H1 (cell line): ENCODE results near the gene OPCML. TPM values are rescaled to one million over a fixed set of nuclear protein-coding genes. Genes with fewer than 3 reads are reported as not detected.

ENCODE experiments used
- CTCF ChIA-PET: fragments of 300-600 bp; sonication (Branson Sonifier 250); formaldehyde crosslinking; loops from one replicate; lab custom pipeline; 2021; ENCODE audit not compliant: partially characterized antibody; lab: Charles Lee
- POLR2A ChIA-PET: fragments of 300-600 bp; sonication (Branson Sonifier 250); formaldehyde crosslinking; loops from one replicate; lab custom pipeline; 2021; ENCODE audit warnings: inconsistent platforms; ENCODE audit not compliant: partially characterized antibody; lab: Charles Lee
- DNase-seq, 2 experiments: peaks; one replicate each; pipeline versions ENCODE4 v3.0.0 to v3.0.0-alpha.2; 2010 to 2022; ENCODE audit warnings: low spot score in 2 of 2, low read depth in 1 of 2, mixed read lengths in 1 of 2
- FAIRE-seq: peaks from 2 replicates; lab custom pipeline; 2011; peaks lifted over from hg19 to GRCh38; lab: Jason Lieb, UNC
- H2AFZ ChIP-seq: 2 replicates; pipeline ENCODE4 v1.8.1; 2012; ENCODE audit warnings: low read length, inconsistent platforms
- H2AK5ac ChIP-seq: 2 replicates; pipeline ENCODE4 v1.6.1; 2013; ENCODE audit warnings: low read depth, low read length
- H2BK120ac ChIP-seq: replicated peaks from 2 replicates; pipeline ENCODE3; 2013; ENCODE audit warnings: low read depth, low read length, inconsistent platforms
- H2BK12ac ChIP-seq: 2 replicates; pipeline ENCODE4 v1.6.1; 2013; ENCODE audit warnings: low read depth, low read length
- H2BK15ac ChIP-seq: 2 replicates; pipeline ENCODE4 v1.6.1; 2013; ENCODE audit warnings: low read length
- H2BK20ac ChIP-seq: 2 replicates; pipeline ENCODE4 v1.6.1; 2013; ENCODE audit warnings: low read length
- H2BK5ac ChIP-seq: 2 replicates; pipeline ENCODE4 v1.6.1; 2013; ENCODE audit warnings: low read depth, low read length
- H3K14ac ChIP-seq: 2 replicates; pipeline ENCODE4 v1.6.1; 2013; ENCODE audit warnings: inconsistent platforms; ENCODE audit not compliant: insufficient read length
- H3K18ac ChIP-seq: 2 replicates; pipeline ENCODE4 v1.6.1; 2013; ENCODE audit warnings: low read length; ENCODE audit errors: extremely low read depth
- H3K23ac ChIP-seq: 2 replicates; pipeline ENCODE4 v1.6.1; 2013; ENCODE audit warnings: inconsistent platforms; ENCODE audit not compliant: insufficient read length
- H3K23me2 ChIP-seq: 2 replicates; pipeline ENCODE4 v1.6.1; 2013; ENCODE audit warnings: low read depth, low read length
- H3K27ac ChIP-seq: 2 replicates; pipeline ENCODE4 v1.6.1; 2011; ENCODE audit warnings: low read depth, low read length, inconsistent platforms
- H3K27me3 ChIP-seq, 4 experiments: replicated peaks in 1 of 4; 1 replicate in 1 of 4; 2 replicates in 3 of 4; pipeline versions ENCODE4 v1.6.1 to v1.8.1; 2011 to 2013; ENCODE audit warnings: low read length in 3 of 4, mild to moderate bottlenecking in 3 of 4, inconsistent platforms in 2 of 4, mixed read lengths in 2 of 4, moderate library complexity in 1 of 4; ENCODE audit not compliant: control insufficient read depth in 3 of 4, insufficient read depth in 3 of 4; ENCODE audit errors: extremely low read depth in 1 of 4
- H3K36me3 ChIP-seq, 4 experiments: 2 replicates each; pipeline versions ENCODE4 v1.6.1 to v1.8.1; 2011 to 2013; ENCODE audit warnings: mild to moderate bottlenecking in 4 of 4, low read length in 3 of 4, moderate library complexity in 2 of 4, control low read depth in 1 of 4, inconsistent platforms in 1 of 4; ENCODE audit not compliant: insufficient read depth in 4 of 4, control insufficient read depth in 2 of 4
- H3K4ac ChIP-seq: replicated peaks from 2 replicates; pipeline ENCODE3; 2013; ENCODE audit warnings: low read length, low read depth, mixed read lengths, inconsistent platforms; ENCODE audit not compliant: insufficient read length
- H3K4me1 ChIP-seq, 4 experiments: replicated peaks in 1 of 4; 1 replicate in 1 of 4; 2 replicates in 3 of 4; pipeline versions ENCODE4 v1.6.1 to v1.8.1; 2011 to 2013; ENCODE audit warnings: low read length in 3 of 4, inconsistent platforms in 2 of 4, mixed read lengths in 1 of 4; ENCODE audit not compliant: insufficient read depth in 4 of 4, control insufficient read depth in 3 of 4
- H3K4me2 ChIP-seq, 2 experiments: 2 replicates each; pipeline versions ENCODE4 v1.6.1 to v1.8.1; 2011 to 2013; ENCODE audit warnings: low read depth in 2 of 2, low read length in 2 of 2, control low read depth in 1 of 2, inconsistent platforms in 1 of 2, mild to moderate bottlenecking in 1 of 2; ENCODE audit not compliant: insufficient read depth in 1 of 2
- H3K4me3 ChIP-seq, 4 experiments: fragments of 200-600, 300-600 bp in 1 of 4; sonication (generic), shearing (Covaris generic), sonication (Bioruptor Twin) in 1 of 4; 2 replicates each; pipeline versions ENCODE4 v1.5.1 to v1.8.1; 2011 to 2016; ENCODE audit warnings: low read length in 4 of 4, low read depth in 3 of 4, control low read depth in 2 of 4, inconsistent platforms in 2 of 4, mild to moderate bottlenecking in 2 of 4, mixed read lengths in 1 of 4, moderate library complexity in 1 of 4; ENCODE audit not compliant: insufficient read depth in 2 of 4; ENCODE audit errors: extremely low read depth in 1 of 4
- H3K56ac ChIP-seq: replicated peaks from 2 replicates; pipeline ENCODE3; 2013; ENCODE audit warnings: low read depth, mild to moderate bottlenecking, mixed read lengths, low read length, inconsistent platforms; ENCODE audit not compliant: insufficient read length
- H3K79me1 ChIP-seq: 2 replicates; pipeline ENCODE4 v1.6.1; 2013; ENCODE audit warnings: low read depth, low read length, control low read depth
- H3K79me2 ChIP-seq, 2 experiments: 2 replicates each; pipeline versions ENCODE4 v1.6.1 to v1.8.1; 2012 to 2013; ENCODE audit warnings: low read length in 2 of 2, mild to moderate bottlenecking in 2 of 2, inconsistent platforms in 1 of 2; ENCODE audit not compliant: insufficient read depth in 2 of 2, control insufficient read depth in 1 of 2
- H3K9ac ChIP-seq, 4 experiments: replicated peaks in 1 of 4; 1 replicate in 1 of 4; 2 replicates in 3 of 4; pipeline versions ENCODE4 v1.6.1 to v1.8.1; 2011 to 2013; ENCODE audit warnings: low read depth in 3 of 4, low read length in 3 of 4, control low read depth in 2 of 4, mild to moderate bottlenecking in 2 of 4, moderate library complexity in 2 of 4, inconsistent platforms in 1 of 4; ENCODE audit errors: extremely low read depth in 1 of 4
- H3K9me3 ChIP-seq, 2 experiments: 2 replicates each; pipeline versions ENCODE4 v1.6.1 to v1.8.1; 2012 to 2013; ENCODE audit warnings: mild to moderate bottlenecking in 2 of 2, moderate library complexity in 2 of 2, control low read depth in 1 of 2, inconsistent platforms in 1 of 2, low read depth in 1 of 2, low read length in 1 of 2, mixed read lengths in 1 of 2; ENCODE audit not compliant: insufficient read depth in 2 of 2
- H4K20me1 ChIP-seq, 2 experiments: replicated peaks in 1 of 2; 2 replicates each; pipeline versions ENCODE3 to v1.8.1; 2011 to 2013; ENCODE audit warnings: inconsistent platforms in 2 of 2, low read length in 2 of 2, mild to moderate bottlenecking in 1 of 2; ENCODE audit not compliant: insufficient read depth in 2 of 2, control insufficient read depth in 1 of 2
- H4K5ac ChIP-seq: 2 replicates; pipeline ENCODE4 v1.6.1; 2013; ENCODE audit warnings: low read length, low read depth, mixed read lengths, inconsistent platforms; ENCODE audit not compliant: insufficient read length
- H4K8ac ChIP-seq: 2 replicates; pipeline ENCODE4 v1.8.0; 2013; ENCODE audit warnings: mild to moderate bottlenecking, moderate library complexity, low read length, inconsistent platforms; ENCODE audit not compliant: insufficient read depth; ENCODE audit errors: extremely low read depth
- H4K91ac ChIP-seq: replicated peaks from 2 replicates; pipeline ENCODE3; 2013; ENCODE audit warnings: low read length, mixed read lengths, inconsistent platforms; ENCODE audit not compliant: insufficient read length
- CTBP2 ChIP-seq: IDR thresholded peaks from 2 replicates; pipeline ENCODE4 v1.7.0; 2011; ENCODE audit warnings: borderline replicate concordance, mild to moderate bottlenecking, moderate library complexity, mixed read lengths, low read length; ENCODE audit not compliant: insufficient read depth, insufficient read length
- SAP30 ChIP-seq: fragments of 300-600 bp; sonication (generic); IDR thresholded peaks from 2 replicates; pipeline ENCODE4 v1.7.1; 2012; ENCODE audit warnings: low read length, moderate library complexity, mild to moderate bottlenecking, inconsistent platforms; ENCODE audit not compliant: insufficient read depth, insufficient replicate concordance
- WGBS, 2 experiments: shearing (Covaris generic) in 1 of 2; methylation state at CpG; one replicate each; pipeline versions ENCODE4 v1.1.6 to v1.1.7; 2013 to 2015; ENCODE audit warnings: low lambda C conversion rate in 2 of 2, mixed read lengths in 2 of 2, inconsistent platforms in 1 of 2, low coverage in 1 of 2, missing lambda C conversion rate in 1 of 2; ENCODE audit not compliant: insufficient replicate concordance in 2 of 2, insufficient coverage in 1 of 2, insufficient read length in 1 of 2; ENCODE audit errors: extremely low coverage in 1 of 2, missing lambda C conversion rate in 1 of 2; 5-methylcytosine and 5-hydroxymethylcytosine counted together
- polyA plus RNA-seq, 7 experiments: library from polyadenylated mRNA; depleted of rRNA in 3 of 7; stranded (reverse) in 5 of 7; unstranded in 2 of 7; fragments of >200 nt in 5 of 7; fragments of 200-250 nt in 2 of 7; gene quantifications; 1 replicate in 5 of 7; 2 replicates in 1 of 7; 4 replicates in 1 of 7; pipeline versions ENCODE4 v1.2.1 to v1.2.3, GENCODE V29; 2011 to 2013; ENCODE audit warnings: missing spikeins in 2 of 7, mixed read lengths in 2 of 7
- total RNA-seq: library from RNA; stranded (reverse); fragmentation: NEBNext Ultra II Directional; extraction: Animal tissue kit (Norgen Biotek cat#: 25700); gene quantifications from 2 replicates; pipeline ENCODE4 v1.2.1, GENCODE V29; 2021

The OPCML gene
- total and polyA plus RNA-seq, 2 of the 8 experiments (the other 6 are each of a cell fraction or from before 2014, with no cell fraction given): 2.3 to 3.1 TPM

GRCh38 chr11:132535830-132536229, 996.5 kb downstream of the OPCML start:
- no peak overlapping the region for H3K14ac ChIP-seq
- H2AFZ ChIP-seq: no peak overlapping the region
- DNase-seq (no peak), FAIRE-seq (no peak)
- H3K4me3 ChIP-seq: no peak overlapping the region
- ChIA-PET CTCF (interaction anchor here (0.7 to 0.9 kb wide), 2 partner anchors 109 to 405 kb away, joined by 3 to 4 read pairs; no protein-coding TSS in a partner anchor), POLR2A (no interaction called here)
- no peaks in the 10 kb centered on the region for H3K79me1 ChIP-seq
- H2BK120ac ChIP-seq: no peak overlapping the region
- WGBS, 2 experiments: 44% methylated on average over 2 of the region's 2 CpGs; no CpG with 5 or more reads in 1 of the 2 experiments
- H2AK5ac ChIP-seq: no peak overlapping the region
- no peak overlapping the region for H3K9ac ChIP-seq
- H2BK5ac ChIP-seq: no peak overlapping the region
- H2BK20ac ChIP-seq: no peak overlapping the region
- peaks cover 0 to 4% (median under 1%) of the 10 kb centered on the region in 4 experiments; a peak in 2 of 7 replicates for H3K4me1 ChIP-seq
- TF ChIP-seq CTBP2: no peak
- no peak for TF ChIP-seq SAP30
- no peak overlapping the region for H4K8ac ChIP-seq
- no peak overlapping the region for H3K56ac ChIP-seq
- H3K9me3 ChIP-seq: no peaks in the 10 kb centered on the region
- H2BK12ac ChIP-seq: no peak overlapping the region
- H3K4ac ChIP-seq: no peak overlapping the region
- no peaks in the 10 kb centered on the region for H3K27me3 ChIP-seq
- no peak overlapping the region for H3K4me2 ChIP-seq
- H4K20me1 ChIP-seq: peaks cover 0 to 5% of the 10 kb centered on the region in 2 experiments
- no peak overlapping the region for H3K23ac ChIP-seq
- H4K5ac ChIP-seq: no peak overlapping the region
- H3K23me2 ChIP-seq: peaks cover 5% of the 10 kb centered on the region; the same call in 1 of the 2 replicates
- H4K91ac ChIP-seq: no peak overlapping the region
- no peaks in the 10 kb centered on the region for H3K36me3 ChIP-seq
- 0 out of 4 replicates have a peak, but pooled peaks cover 0 to 4% of the 10 kb centered on the region in 2 experiments for H3K79me2 ChIP-seq
- H2BK15ac ChIP-seq: no peak overlapping the region
- no peak overlapping the region for H3K18ac ChIP-seq
- no peak overlapping the region for H3K27ac ChIP-seq
